Neutrophil (primary cell): Measurements from ENCODE around the gene SLC4A4.

Experiments
- H3K27ac ChIP-seq: fragments of 200-600 bp; sonication (generic); 2 replicates; pipeline ENCODE4 v1.5.1; 2016; ENCODE audit warnings: mild to moderate bottlenecking, moderate library complexity
- H3K27me3 ChIP-seq: fragments of 200-600 bp; sonication (generic); 2 replicates; pipeline ENCODE4 v1.6.0; 2016; ENCODE audit warnings: mild to moderate bottlenecking
- H3K36me3 ChIP-seq: fragments of 200-600 bp; sonication (generic); 2 replicates; pipeline ENCODE4 v1.5.1; 2017
- H3K4me1 ChIP-seq, 2 experiments: fragments of 200-600 bp in 1 of 2; sonication (generic) in 1 of 2; 1 replicate in 1 of 2; 2 replicates in 1 of 2; pipeline versions ENCODE4 v1.5.1 to v1.6.1; 2013 to 2016; ENCODE audit warnings: low read depth in 1 of 2, low read length in 1 of 2, mild to moderate bottlenecking in 1 of 2, moderate library complexity in 1 of 2; ENCODE audit not compliant: control insufficient read depth in 1 of 2, insufficient read depth in 1 of 2
- H3K4me3 ChIP-seq, 2 experiments: fragments of 200-600 bp in 1 of 2; sonication (generic) in 1 of 2; 1 replicate in 1 of 2; 2 replicates in 1 of 2; pipeline ENCODE4 v1.5.1; 2013 to 2016; ENCODE audit warnings: low read depth in 1 of 2, low read length in 1 of 2, mild to moderate bottlenecking in 1 of 2, moderate library complexity in 1 of 2
- H3K9me3 ChIP-seq: fragments of 200-600 bp; sonication (generic); 2 replicates; pipeline ENCODE4 v1.5.1; 2016
- CTCF ChIP-seq: fragments of 200-600 bp; sonication (generic); IDR thresholded peaks from 2 replicates; pipeline ENCODE4 v1.5.1; 2016; ENCODE audit warnings: antibody characterized with exemption

The SLC4A4 gene

GRCh38 chr4:71453531-71453930 lies 114.7 kb downstream of the SLC4A4 start:
- H3K4me3 ChIP-seq, result no peak overlapping the region
- H3K27ac ChIP-seq, result no peak overlapping the region
- H3K4me1 ChIP-seq, result no peaks in the 10 kb centered on the region
- H3K27me3 ChIP-seq, result no peaks in the 10 kb centered on the region
- no peaks in the 10 kb centered on the region for H3K36me3 ChIP-seq
- no peak for TF ChIP-seq CTCF
- no peaks in the 10 kb centered on the region for H3K9me3 ChIP-seq

DNA sequence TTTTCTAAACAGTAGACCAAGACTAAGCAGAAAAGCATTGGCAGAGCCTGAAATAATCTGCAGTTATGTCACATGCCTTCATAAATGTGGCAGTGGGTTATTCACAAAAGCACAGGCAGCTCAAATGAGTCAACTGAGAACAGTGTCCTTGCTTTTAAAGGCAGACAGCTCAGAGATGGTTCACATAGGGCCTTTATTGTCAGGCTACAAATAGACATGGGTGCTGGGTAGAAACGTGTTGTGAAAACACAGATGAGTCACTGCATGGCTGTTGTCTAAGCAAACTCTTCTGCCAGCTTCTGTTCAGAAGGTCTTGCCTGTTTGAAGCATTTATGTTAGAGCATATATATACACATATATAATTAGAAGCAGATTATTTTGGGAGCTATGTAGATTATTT lies 118.0 kb downstream of the SLC4A4 start:
- H3K4me3 ChIP-seq, result no peak overlapping the region
- H3K27ac ChIP-seq, result no peak overlapping the region
- no peak for TF ChIP-seq CTCF
- H3K9me3 ChIP-seq, result no peaks in the 10 kb centered on the region
- H3K4me1 ChIP-seq, result no peaks in the 10 kb centered on the region
- H3K36me3 ChIP-seq, result no peaks in the 10 kb centered on the region
- H3K27me3 ChIP-seq, result no peaks in the 10 kb centered on the region

GRCh38 chr4:71460371-71460770 lies 121.6 kb downstream of the SLC4A4 start:
- no peaks in the 10 kb centered on the region for H3K4me1 ChIP-seq
- TF ChIP-seq CTCF, result no peak
- H3K27ac ChIP-seq, result no peak overlapping the region
- H3K36me3 ChIP-seq, result no peaks in the 10 kb centered on the region
- H3K27me3 ChIP-seq, result no peaks in the 10 kb centered on the region
- H3K9me3 ChIP-seq, result no peaks in the 10 kb centered on the region
- no peak overlapping the region for H3K4me3 ChIP-seq

DNA sequence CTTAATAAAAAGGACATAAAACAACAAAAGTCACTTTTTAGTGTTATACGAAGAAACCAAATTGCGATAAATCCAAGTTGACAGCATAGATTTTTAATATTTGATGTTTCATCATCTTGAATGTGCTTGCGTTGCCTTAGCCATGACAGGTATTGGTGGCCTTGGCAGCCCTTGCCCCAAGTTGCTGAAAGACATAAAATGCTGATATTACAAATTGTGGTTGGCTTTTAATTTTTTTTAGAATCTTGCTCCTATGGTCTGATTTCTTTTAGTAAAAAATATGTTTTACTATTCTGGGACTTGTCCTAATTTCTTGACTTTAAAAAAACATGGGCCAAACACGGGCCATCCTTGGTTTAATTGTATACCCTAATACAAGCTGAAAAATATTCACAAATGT lies 122.6 kb downstream of the SLC4A4 start:
- H3K36me3 ChIP-seq, result no peaks in the 10 kb centered on the region
- H3K27me3 ChIP-seq, result no peaks in the 10 kb centered on the region
- H3K9me3 ChIP-seq, result no peaks in the 10 kb centered on the region
- no peak overlapping the region for H3K27ac ChIP-seq
- no peak for TF ChIP-seq CTCF
- H3K4me3 ChIP-seq, result no peak overlapping the region
- H3K4me1 ChIP-seq, result no peaks in the 10 kb centered on the region

DNA sequence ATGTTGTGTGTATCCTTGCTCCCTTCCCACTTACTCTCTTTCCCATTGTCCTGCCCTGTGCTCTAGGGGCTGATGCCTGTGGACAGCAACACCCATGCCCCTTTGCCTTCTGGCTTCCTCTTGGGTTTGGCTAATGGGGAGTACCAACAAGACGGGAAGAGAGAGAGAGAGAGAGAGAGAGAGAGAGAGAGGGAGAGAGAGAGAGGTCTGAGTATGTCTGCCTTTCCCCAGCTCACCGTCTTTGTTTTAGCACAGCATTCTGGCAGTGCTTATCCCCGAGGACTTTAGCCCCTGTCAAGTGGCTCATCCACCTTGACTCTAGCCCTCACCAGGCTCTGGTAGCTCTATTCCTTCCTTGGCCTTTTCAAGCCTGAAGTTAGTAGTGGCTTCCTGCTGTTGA lies 128.0 kb downstream of the SLC4A4 start:
- Histone ChIP-seq H3K4me1 (no peaks in the 10 kb centered on the region), H3K4me3 (no peak overlapping the region), H3K36me3 (no peaks in the 10 kb centered on the region), H3K27me3 (no peaks in the 10 kb centered on the region), H3K27ac (no peak overlapping the region), H3K9me3 (no peaks in the 10 kb centered on the region)
- no peak for TF ChIP-seq CTCF

- no peak overlapping the region for H3K27ac ChIP-seq
- no peak for TF ChIP-seq CTCF
- H3K9me3 ChIP-seq, result no peaks in the 10 kb centered on the region
- no peaks in the 10 kb centered on the region for H3K27me3 ChIP-seq
- H3K36me3 ChIP-seq, result no peaks in the 10 kb centered on the region
- no peak overlapping the region for H3K4me3 ChIP-seq
- no peaks in the 10 kb centered on the region for H3K4me1 ChIP-seq
Measured at GRCh38 chr4:71468116-71468710, 129.4 kb downstream of the SLC4A4 start.
